Stimulated activated CD4-positive, alpha-beta T cell treated with anti-CD3 and anti-CD28 coated beads, Interleukin-12 subunit alpha, Interleukin-12 subunit beta, amount 100 ng/mL, for 48 hours (primary cell): ENCODE data around the gene CDKN1A.

Experiments used
- DNase-seq, 3 donors: peaks; one replicate each; pipeline ENCODE4 v3.0.0-alpha.2; 2020; ENCODE audit warnings: low read depth in 2 of 3, low spot score in 1 of 3

Gene CDKN1A

DNA sequence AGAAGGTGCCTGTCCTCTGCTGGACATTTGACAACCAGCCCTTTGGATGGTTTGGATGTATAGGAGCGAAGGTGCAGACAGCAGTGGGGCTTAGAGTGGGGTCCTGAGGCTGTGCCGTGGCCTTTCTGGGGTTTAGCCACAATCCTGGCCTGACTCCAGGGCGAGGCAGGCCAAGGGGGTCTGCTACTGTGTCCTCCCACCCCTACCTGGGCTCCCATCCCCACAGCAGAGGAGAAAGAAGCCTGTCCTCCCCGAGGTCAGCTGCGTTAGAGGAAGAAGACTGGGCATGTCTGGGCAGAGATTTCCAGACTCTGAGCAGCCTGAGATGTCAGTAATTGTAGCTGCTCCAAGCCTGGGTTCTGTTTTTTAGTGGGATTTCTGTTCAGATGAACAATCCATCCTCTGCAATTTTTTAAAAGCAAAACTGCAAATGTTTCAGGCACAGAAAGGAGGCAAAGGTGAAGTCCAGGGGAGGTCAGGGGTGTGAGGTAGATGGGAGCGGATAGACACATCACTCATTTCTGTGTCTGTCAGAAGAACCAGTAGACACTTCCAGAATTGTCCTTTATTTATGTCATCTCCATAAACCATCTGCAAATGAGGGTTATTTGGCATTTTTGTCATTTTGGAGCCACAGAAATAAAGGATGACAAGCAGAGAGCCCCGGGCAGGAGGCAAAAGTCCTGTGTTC lies 1.3 kb upstream of the CDKN1A start:
- no peak for DNase-seq

GRCh38 chr6:36677753-36678487 lies 594 bp upstream of the CDKN1A start:
- no peak for DNase-seq

DNA sequence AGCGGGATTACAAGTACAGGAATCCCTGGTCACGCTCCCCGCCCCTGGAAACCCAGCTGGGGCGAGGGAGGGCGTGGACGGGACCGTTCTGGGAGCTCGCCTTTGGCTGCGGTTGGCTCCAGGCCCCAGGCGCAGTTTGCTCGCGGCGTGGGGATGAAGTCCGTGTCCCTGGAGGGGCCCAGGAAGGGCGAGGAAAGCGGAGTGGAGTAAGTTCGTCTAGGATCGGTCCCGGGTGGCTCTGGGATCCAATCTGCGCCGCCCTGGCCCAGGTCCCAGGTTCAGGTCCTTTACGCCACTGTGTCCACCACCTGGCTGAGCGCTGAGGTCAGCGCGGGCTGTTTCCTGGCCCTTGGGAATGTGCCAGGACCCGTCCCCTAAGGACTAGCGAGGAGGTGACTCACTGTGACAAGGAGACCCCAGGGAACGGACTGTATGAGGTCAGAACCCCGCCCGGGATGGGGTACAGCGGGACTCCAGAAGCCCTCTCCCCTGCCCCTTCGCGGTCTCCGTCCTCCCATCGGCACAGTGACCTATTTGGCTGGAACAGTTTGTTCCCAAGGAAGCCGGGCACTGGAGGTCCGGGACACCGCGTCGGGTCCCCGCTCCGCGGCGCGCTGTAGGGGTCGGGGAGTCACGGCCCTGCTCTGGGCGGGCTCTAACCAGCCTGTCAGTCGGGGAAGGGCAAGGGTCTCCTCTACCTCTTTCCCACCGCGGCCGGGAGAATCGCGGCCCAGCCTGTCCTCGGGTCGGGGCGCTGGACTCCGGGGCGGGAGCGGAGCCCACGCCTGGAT lies 724 bp downstream of the CDKN1A start:
- DNase-seq = no peak

GRCh38 chr6:36682328-36683144 lies 4.0 kb downstream of the CDKN1A start:
- DNase-seq = peak in 2 of 3 donors; percentile 37 to 40

GRCh38 chr6:36683145-36683655 lies 4.7 kb downstream of the CDKN1A start:
- no peak for DNase-seq

DNA sequence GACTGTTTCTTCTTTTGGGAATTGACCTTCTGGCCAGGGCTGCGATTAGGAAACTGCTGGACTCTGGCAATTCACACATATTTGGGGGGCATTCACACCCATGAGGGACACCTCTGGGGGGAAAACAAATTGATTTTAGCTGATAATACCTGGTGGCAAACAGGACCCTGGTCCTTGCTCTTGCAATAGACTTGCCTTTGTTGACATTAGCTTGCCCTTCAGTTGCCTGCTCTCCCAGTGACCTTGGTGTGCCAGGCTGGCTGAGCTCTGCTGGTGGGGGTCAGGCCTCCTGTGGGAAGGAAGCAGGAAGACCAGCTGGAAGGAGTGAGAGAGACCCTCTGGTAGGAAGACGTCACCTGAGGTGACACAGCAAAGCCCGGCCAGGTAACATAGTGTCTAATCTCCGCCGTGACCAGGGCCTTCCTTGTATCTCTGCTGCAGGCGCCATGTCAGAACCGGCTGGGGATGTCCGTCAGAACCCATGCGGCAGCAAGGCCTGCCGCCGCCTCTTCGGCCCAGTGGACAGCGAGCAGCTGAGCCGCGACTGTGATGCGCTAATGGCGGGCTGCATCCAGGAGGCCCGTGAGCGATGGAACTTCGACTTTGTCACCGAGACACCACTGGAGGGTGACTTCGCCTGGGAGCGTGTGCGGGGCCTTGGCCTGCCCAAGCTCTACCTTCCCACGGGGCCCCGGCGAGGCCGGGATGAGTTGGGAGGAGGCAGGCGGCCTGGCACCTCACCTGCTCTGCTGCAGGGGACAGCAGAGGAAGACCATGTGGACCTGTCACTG lies 5.3 kb downstream of the CDKN1A start:
- DNase-seq = no peak

DNA sequence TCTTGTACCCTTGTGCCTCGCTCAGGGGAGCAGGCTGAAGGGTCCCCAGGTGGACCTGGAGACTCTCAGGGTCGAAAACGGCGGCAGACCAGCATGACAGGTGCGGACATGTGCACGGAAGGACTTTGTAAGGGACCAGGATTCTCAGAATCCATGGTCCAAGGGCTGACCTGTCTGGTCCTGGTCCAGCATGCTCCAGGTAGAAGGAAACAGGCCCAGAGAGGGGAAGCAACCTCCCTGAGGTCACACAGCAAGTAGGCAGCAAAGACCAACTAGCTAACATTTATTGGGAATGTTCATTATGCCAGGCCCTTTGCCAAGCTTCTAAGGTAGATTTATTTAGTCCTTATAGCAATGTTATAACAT lies 5.9 kb downstream of the CDKN1A start:
- DNase-seq = no peak

GRCh38 chr6:36685166-36685924 lies 6.8 kb downstream of the CDKN1A start:
- DNase-seq = no peak

DNA sequence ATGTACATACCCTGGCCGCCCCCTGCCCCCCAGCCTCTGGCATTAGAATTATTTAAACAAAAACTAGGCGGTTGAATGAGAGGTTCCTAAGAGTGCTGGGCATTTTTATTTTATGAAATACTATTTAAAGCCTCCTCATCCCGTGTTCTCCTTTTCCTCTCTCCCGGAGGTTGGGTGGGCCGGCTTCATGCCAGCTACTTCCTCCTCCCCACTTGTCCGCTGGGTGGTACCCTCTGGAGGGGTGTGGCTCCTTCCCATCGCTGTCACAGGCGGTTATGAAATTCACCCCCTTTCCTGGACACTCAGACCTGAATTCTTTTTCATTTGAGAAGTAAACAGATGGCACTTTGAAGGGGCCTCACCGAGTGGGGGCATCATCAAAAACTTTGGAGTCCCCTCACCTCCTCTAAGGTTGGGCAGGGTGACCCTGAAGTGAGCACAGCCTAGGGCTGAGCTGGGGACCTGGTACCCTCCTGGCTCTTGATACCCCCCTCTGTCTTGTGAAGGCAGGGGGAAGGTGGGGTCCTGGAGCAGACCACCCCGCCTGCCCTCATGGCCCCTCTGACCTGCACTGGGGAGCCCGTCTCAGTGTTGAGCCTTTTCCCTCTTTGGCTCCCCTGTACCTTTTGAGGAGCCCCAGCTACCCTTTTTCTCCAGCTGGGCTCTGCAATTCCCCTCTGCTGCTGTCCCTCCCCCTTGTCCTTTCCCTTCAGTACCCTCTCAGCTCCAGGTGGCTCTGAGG lies 7.6 kb downstream of the CDKN1A start:
- DNase-seq = no peak

DNA sequence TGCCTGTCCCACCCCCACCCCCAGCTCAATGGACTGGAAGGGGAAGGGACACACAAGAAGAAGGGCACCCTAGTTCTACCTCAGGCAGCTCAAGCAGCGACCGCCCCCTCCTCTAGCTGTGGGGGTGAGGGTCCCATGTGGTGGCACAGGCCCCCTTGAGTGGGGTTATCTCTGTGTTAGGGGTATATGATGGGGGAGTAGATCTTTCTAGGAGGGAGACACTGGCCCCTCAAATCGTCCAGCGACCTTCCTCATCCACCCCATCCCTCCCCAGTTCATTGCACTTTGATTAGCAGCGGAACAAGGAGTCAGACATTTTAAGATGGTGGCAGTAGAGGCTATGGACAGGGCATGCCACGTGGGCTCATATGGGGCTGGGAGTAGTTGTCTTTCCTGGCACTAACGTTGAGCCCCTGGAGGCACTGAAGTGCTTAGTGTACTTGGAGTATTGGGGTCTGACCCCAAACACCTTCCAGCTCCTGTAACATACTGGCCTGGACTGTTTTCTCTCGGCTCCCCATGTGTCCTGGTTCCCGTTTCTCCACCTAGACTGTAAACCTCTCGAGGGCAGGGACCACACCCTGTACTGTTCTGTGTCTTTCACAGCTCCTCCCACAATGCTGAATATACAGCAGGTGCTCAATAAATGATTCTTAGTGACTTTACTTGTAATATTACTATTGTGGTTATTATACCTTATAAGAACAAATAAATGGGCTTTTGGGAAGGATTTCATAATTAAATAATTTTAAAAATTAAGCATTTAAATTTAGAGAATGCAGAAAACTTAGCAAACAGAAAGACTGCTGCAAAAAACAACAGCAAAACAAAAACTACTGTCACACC lies 8.4 kb downstream of the CDKN1A start:
- no peak for DNase-seq

DNA sequence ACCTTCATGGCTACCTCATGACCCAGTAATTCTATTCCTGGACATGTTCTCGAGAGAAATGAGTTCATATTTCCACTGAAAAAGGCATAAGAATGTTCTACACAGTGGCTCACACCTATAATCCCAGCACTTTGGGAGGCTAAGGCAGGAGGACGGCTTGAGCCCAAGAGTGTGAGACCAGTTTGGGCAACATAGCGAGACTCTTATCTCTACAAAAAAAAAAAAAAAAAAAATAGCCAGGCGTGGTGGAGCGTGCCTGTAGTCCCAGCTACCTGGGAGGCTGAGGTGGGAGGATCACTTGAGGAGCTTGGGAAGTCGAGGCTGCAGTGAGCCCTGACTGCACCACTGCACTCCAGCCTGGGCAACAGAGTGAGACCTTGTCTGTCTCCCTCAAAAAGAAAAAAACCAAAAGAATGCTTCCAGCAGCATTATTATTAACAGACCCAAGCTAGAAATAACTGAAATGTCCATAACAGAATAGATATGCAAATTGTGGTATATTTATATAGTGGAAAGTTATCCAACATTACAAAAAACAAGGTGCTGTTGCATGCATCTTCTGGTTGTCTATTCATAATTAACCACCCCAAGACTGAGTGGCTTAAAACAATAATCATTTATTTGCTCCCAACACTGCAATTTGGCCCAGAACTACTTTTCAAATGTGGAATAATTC lies 9.7 kb downstream of the CDKN1A start:
- no peak for DNase-seq

- no peak for DNase-seq
These were observed 10.2 kb downstream of the CDKN1A start for GRCh38 chr6:36688739-36689075.

- DNase-seq = no peak
These were observed 12.5 kb downstream of the CDKN1A start for GRCh38 chr6:36691011-36691410.

DNA sequence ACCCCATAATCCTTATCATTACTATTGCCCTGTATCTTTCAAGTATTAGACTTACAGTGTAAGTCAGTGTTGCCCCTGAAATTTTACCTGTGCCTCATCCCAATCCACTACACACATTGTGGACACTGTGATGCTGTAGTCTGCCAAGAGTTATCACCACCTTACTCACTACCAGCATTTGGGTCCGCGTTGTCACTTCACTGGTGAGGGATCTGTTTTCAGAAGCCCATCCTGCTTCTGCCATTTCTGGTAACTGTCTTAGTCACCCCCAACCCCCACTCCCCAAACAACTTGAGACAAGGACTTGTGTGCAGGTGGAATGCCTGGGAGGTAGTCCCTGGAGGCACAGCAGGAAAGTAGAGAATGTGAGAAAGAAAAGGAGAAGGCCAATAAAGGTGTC lies 13.1 kb downstream of the CDKN1A start:
- DNase-seq = no peak

- no peak for DNase-seq
These were observed 13.7 kb downstream of the CDKN1A start for GRCh38 chr6:36692220-36692619.

DNA sequence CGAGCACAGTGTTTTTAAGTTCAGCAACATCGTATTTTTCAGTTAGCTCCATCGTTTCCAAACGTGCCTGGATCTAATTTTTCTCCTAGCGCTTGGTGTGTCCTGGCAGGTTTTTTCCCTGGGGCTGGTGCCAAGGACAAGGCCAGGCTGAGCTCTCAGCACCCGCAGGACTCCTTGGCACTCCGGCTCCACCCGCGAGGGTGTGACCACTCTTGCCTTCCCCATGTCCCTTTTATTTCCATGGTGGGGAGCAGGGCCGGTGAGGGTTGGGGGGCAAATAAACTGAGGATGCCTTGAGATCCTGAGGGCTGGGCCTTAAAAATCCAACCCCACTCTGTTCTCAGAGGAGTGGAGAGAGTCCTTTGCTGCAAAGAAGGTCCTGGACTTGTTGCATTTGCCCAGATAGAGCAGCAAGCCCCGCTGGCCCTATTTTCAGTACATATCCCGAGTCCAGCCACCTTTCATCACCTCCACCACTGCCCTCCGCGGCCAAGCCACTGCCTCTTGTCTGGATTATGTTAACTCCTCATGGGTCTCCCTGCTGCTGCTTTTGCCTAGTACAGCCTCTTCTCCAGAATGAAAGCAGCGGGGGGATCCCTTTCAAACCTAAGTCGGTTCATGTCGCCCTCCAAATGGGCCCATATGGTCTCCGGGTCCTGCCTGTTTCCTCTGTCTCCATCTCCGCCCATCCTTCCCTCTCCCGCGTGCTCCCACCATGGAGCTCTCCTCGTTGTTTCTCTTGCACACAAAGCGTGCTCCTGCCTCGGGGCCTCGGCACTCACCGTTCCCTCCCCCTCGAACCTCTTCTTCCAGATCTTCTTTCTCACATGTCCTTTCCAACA lies 14.6 kb downstream of the CDKN1A start:
- DNase-seq = no peak

- no peak for DNase-seq
These were observed 16.1 kb downstream of the CDKN1A start for GRCh38 chr6:36694616-36695015.
